Activated CD4-positive, alpha-beta T cell treated with anti-CD3 and anti-CD28 coated beads, Interleukin-2, amount 50 U/mL, for 16 hours (primary cell): Measurements from ENCODE around the gene IFT25.
"Not testable (repeated sequence)": the region's sequence is repeated elsewhere in the genome, so short reads cannot be mapped to it uniquely, and the experiment has no call there.

Source experiments
- DNase-seq: peaks from one replicate; pipeline ENCODE4 v3.0.0-alpha.2; 2020

Gene IFT25

DNA sequence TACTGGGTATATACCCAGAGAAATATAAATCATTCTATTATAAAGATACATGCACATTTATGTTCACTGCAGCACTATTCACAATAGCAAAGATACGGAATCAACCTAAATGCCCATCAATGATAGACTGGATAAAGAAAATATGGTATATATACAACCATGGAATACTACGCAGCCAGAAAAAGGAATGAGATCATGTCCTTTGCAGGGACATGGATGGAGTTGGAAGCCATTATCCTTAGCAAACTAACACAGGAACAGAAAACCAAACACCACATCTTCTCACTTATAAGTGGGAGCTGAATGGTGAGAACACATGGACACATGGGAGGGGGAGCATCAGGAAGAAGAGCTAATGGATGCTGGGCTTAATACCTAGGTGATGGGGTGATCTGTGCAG is 63.6 kb downstream of the IFT25 start:
- DNase-seq = not testable (repeated sequence)

DNA sequence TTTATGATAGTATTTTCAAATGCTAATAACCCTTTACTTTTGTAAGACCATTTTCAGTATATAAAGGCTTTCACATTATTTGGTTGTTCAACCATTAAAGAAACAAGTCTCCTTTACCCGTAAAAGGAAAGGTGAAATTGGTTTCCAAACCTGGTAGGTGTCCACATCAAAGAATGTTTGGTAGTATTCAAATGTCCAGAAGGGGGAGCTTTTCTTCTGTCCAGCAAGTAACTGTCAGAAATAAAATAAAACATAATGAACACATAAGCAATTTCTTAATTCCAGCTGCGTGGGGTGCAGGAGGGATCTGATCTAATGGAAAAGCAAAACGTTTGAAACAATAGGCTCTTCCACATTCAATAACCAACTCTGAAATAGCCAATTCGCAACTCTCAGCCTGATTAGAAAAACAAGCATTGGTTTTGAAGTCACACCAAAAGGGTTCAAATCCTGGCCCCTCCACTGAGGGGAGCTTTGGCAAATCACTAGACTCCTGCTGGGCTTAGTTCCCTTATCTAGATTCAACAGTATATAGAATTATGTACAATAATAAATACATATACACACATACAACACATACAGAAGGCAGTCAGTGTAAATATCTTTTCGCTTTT is 66.9 kb downstream of the IFT25 start:
- DNase-seq = peak; percentile 54

GRCh38 chr1:53875150-53875549 is 70.3 kb downstream of the IFT25 start:
- DNase-seq = not testable (repeated sequence)

DNA sequence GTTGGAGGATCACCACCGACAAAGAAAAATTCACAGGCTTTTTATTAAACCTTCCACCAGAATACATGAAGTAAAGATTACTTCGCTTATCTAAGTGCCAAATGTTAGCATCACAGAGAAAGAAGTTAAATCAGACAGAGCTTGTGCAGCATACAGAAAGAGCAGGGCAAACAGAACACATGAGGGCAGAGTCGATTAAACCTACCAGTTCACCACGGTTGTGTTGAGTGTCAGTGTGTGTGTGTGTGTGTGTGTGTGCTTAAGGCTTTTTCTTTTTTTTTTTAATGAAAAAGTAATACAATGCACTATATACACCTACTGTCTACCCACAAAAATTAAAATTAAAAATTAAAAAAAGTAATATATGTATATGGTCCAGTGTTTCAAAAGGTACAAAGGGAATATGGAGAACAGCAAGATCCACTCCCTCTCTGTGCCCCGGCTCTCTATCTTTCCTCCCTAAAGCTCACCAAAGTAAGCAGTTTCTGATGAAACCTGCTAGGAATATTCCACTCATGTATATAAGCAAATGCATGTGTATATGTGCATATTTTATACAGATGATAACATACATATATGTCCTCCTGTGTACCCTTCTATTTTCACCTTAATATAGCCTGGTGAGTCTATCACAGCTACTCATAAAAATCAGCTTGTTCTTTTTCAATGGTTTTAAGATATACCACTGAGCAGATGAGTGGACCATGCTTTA is 73.6 kb downstream of the IFT25 start:
- no peak for DNase-seq
